Stomach (tissue), 9 donors: ENCODE results near the gene CDK5. TPM values are rescaled to one million over a fixed set of nuclear protein-coding genes. Genes with fewer than 3 reads are reported as not detected.

Experiments used
- DNase-seq, 2 donors: peaks; one replicate each; pipeline versions ENCODE4 v3.0.0 to v3.0.0-alpha.2; 2013 to 2019
- H3K27ac ChIP-seq, 5 donors: fragments of 200-600 bp in 4 of 5; sonication (generic) in 4 of 5; one replicate each; pipeline ENCODE4 v1.5.1; 2013 to 2019; ENCODE audit warnings: mild to moderate bottlenecking in 1 of 5, moderate library complexity in 1 of 5
- H3K27me3 ChIP-seq, 3 donors: fragments of 200-600 bp; sonication (generic); one replicate each; pipeline ENCODE4 v1.5.1; 2017 to 2019; ENCODE audit warnings: mixed run types in 1 of 3
- H3K36me3 ChIP-seq, 4 donors: fragments of 200-600 bp; sonication (generic); 1 replicate in 3 of 4; 2 replicates in 1 of 4; pipeline ENCODE4 v1.5.1; 2016 to 2019
- H3K4me1 ChIP-seq, 4 donors: fragments of 200-600 bp; sonication (generic); one replicate each; pipeline ENCODE4 v1.5.1; 2016 to 2019
- H3K4me3 ChIP-seq, 4 donors: fragments of 200-600 bp; sonication (generic) in 3 of 4; one replicate each; pipeline ENCODE4 v1.5.1; 2016 to 2019; ENCODE audit warnings: mild to moderate bottlenecking in 1 of 4
- H3K9me3 ChIP-seq, 4 donors: fragments of 200-600 bp; sonication (generic); one replicate each; pipeline ENCODE4 v1.5.1; 2016 to 2019
- CTCF ChIP-seq, 7 experiments: fragments of 450-650 bp in 4 of 7; fragments of 200-600 bp in 3 of 7; sonication (generic) in 3 of 7; IDR thresholded peaks; one replicate each; pipeline ENCODE4 v1.5.1; 2016 to 2019; ENCODE audit warnings: antibody characterized with exemption in 7 of 7, control low read depth in 2 of 7, mild to moderate bottlenecking in 1 of 7
- EP300 ChIP-seq: sonication (generic); formaldehyde crosslinking; IDR thresholded peaks from one replicate; pipeline ENCODE4 v1.6.1; 2017; ENCODE audit warnings: antibody characterized with exemption
- POLR2A ChIP-seq, 4 donors: fragments of 450-650 bp; IDR thresholded peaks; one replicate each; pipeline ENCODE4 v1.6.1; 2016; ENCODE audit warnings: antibody characterized with exemption in 4 of 4, control low read depth in 2 of 4, mild to moderate bottlenecking in 1 of 4, moderate library complexity in 1 of 4
- POLR2AphosphoS5 ChIP-seq, 3 donors: sonication (generic); formaldehyde crosslinking; IDR thresholded peaks; one replicate each; pipeline ENCODE4 v1.6.1; 2016; ENCODE audit warnings: antibody characterized with exemption in 3 of 3
- WGBS, 5 donors: extraction: QIAGEN DNeasy Blood & Tissue Kit in 3 of 5; methylation state at CpG; one replicate each; pipeline versions ENCODE4 v1.1.5 to v1.1.7; 2013 to 2018; 5-methylcytosine and 5-hydroxymethylcytosine counted together
- intact Hi-C: fragments of 100-400 bp; cut with DNase I; formaldehyde crosslinking; loops from one replicate; pipeline ENCODE4 v1.15.1; 2023; ENCODE audit warnings: low total_unique reads
- polyA plus RNA-seq, 3 donors: library from polyadenylated mRNA; stranded (reverse); fragments of 200-250 nt; gene quantifications; one replicate each; pipeline ENCODE4 v1.2.3, GENCODE V29; 2013
- total RNA-seq, 5 donors: library from RNA; depleted of rRNA; stranded (reverse); fragments of >200 nt; gene quantifications; one replicate each; pipeline versions ENCODE4 v1.1.0 to v1.2.3, GENCODE V29; 2014 to 2016
- donor health status: healthy with polysubstance abuse.
- donor health status: Bipolar disorder and iron deficiency.
- donor health status: healthy.

CDK5 gene
- total and polyA plus RNA-seq, 8 donors, result 0.87 to 46.1 (median 11.8) TPM; not detected in 1

DNA sequence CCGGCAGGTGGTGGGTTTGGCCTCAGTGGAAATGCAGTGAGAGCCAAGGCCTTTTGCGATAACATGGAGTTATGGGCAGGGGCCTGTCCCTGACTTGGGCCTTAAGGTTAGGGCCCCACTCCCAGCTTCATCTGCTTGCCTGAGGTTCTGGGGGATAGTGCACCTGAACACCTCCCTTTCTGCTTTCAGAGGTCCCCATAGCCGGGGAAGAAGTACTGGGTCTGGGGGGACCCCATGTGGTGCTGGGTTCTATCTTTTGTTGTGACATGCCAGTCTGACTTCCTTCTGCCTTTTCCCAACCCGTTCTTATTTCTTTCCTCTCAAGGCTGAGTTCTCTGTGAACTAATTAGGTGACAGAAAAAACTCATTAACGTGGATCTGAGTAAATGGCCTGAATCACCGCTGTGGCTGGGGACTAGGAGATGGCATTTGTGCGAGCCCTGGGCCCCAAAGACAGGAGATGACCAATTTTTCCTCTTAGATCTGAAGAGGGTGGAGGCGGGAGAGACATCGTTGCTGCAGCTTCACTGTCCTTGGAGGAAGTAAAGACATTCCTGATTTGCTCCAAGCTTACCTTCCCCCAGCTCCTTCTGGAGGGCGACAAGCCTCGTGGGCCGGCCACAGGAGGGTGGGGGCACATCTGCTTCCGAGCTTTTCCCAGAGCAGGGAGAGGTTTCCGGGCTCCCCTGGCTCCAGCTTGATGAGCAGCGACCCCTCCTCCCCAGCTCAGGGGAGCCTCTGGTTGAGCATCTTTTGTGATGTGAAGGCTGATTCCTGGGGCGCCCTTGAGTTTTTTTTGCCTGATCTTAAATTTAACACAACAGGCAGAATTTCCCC lies 30.5 kb upstream of the CDK5 start:
- Histone ChIP-seq H3K9me3 (no peaks in the 10 kb centered on the region), H3K27ac (peak overlapping the region; percentile 84 to 97 (median 90)), H3K4me3 (peak overlapping the region; percentile 74 to 93 (median 86)), H3K36me3 (peaks cover 0 to 9% (median 7%) of the 10 kb centered on the region in 4 donors), H3K27me3 (no peaks in the 10 kb centered on the region), H3K4me1 (peaks cover 41 to 82% (median 74%) of the 10 kb centered on the region in 4 donors)
- intact Hi-C loops, result no loop called here
- no peak for DNase-seq
- TF ChIP-seq CTCF (IDR thresholded peaks at IDR 0.05), result no peak
- TF ChIP-seq POLR2A (IDR thresholded peaks at IDR 0.05), result no peak
- TF ChIP-seq EP300, result no peak
- no peak for TF ChIP-seq POLR2AphosphoS5 (IDR thresholded peaks at IDR 0.05)
- whole genome bisulfite sequencing, 5 donors, result 35 to 50% (median 49%) methylated on average over 15 to 16 of the region's 16 CpGs

DNA sequence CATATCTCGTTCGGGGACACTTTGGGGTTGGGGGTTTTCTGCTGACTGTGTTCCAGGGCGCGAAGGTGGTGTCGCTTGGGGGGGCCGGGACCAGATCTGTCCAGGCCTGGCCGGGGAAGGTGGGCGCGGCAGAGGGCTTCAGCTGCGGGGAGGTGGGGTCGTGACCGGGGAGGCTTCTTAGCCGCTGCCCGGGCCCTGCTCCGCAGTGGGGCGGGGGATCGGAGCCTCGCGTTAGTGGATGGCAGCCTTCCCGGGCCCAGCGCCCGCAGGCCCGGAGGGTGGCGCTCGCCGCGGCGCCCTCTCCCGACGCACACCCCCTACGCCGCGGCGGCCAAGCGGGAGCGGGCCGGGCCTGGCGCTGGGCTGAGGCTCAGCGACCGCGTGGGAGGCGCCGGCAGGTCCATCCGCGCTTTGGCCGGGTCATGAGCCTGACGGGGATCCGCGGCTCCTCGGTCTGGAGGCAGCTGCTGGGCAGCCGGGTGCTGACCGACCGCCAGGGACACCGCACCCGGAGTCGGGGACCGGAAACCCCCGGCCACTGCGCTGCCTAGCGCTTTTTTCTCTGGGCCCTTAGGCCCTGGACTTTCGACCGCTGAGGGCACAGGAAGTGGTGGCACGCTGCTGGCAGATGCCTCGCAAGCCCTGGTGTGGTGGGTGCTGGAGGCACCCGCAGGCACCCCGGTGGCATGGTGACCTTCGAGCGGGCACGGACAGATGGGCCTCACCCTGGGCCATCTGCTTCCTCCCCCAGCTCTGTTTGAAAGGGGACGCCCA lies 29.7 kb upstream of the CDK5 start:
- TF ChIP-seq POLR2AphosphoS5 (IDR thresholded peaks at IDR 0.05) (peak in 1 of 3 donors; percentile 5), POLR2A (IDR thresholded peaks at IDR 0.05) (no peak), EP300 (no peak), CTCF (IDR thresholded peaks at IDR 0.05) (peak in 3 of 7 experiments; percentile 14 to 42 (median 17))
- intact Hi-C loops, result no loop called here
- 1 to 5% (median 2%) methylated on average over 5 to 70 of the region's 70 CpGs for WGBS, 5 donors
- Histone ChIP-seq H3K4me3 (peak overlapping the region; percentile 74 to 93 (median 86)), H3K9me3 (no peaks in the 10 kb centered on the region), H3K27me3 (no peaks in the 10 kb centered on the region), H3K4me1 (peaks cover 45 to 80% (median 77%) of the 10 kb centered on the region in 4 donors), H3K27ac (peak overlapping the region; percentile 84 to 97 (median 90)), H3K36me3 (peaks cover 0 to 7% (median 6%) of the 10 kb centered on the region in 4 donors)
- DNase-seq, result peak; percentile 64 to 86

- Histone ChIP-seq H3K27me3 (no peaks in the 10 kb centered on the region), H3K4me1 (peaks cover 51 to 81% (median 79%) of the 10 kb centered on the region in 4 donors), H3K4me3 (peak overlapping the region; percentile 74 to 93 (median 86)), H3K27ac (peak overlapping the region; percentile 84 to 97 (median 90)), H3K9me3 (no peaks in the 10 kb centered on the region), H3K36me3 (peaks cover 0 to 1% (median under 1%) of the 10 kb centered on the region in 4 donors)
- peak in 1 of 2 donors; percentile 72 for DNase-seq
- 0 to 2% (median 0%) methylated on average over 11 to 48 of the region's 56 CpGs for WGBS, 5 donors
- TF ChIP-seq EP300, result no peak
- no peak for TF ChIP-seq CTCF (IDR thresholded peaks at IDR 0.05)
- no peak for TF ChIP-seq POLR2AphosphoS5 (IDR thresholded peaks at IDR 0.05)
- no peak for TF ChIP-seq POLR2A (IDR thresholded peaks at IDR 0.05)
- intact Hi-C loops, result no loop called here
Measured at GRCh38 chr7:151086802-151087244, 29.1 kb upstream of the CDK5 start.
